Measurements from ENCODE around the gene GNB1L. TPM values are rescaled to one million over a fixed set of nuclear protein-coding genes. Genes with fewer than 3 reads are reported as not detected.

Gene GNB1L
- total and polyA plus RNA-seq, 2 of the 13 experiments (the other 11 are each of a cell fraction or from before 2014, with no cell fraction given) = 2.5 to 7.4 TPM

GRCh38 chr22:19855504-19856409, 1.1 kb upstream of the GNB1L start (continued):
- TF ChIP-seq HMGXB3 (CRISPR knock-in tag; IDR thresholded peaks at IDR 0.05; ENCODE audit: borderline replicate concordance) (no peak), ZNF574 (CRISPR knock-in tag; IDR thresholded peaks at IDR 0.05) (peak; percentile 56; the same call in 1 of the 2 replicates), MAZ (IDR thresholded peaks at IDR 0.05; ENCODE audit: borderline replicate concordance, low read depth, low read length) (no peak), MAZ (CRISPR knock-in tag; IDR thresholded peaks at IDR 0.05; ENCODE audit: low read depth) (peak; percentile 9; the same call in 1 of the 2 replicates), AHR (CRISPR knock-in tag; IDR thresholded peaks at IDR 0.05) (peak; percentile 33; the same call in 1 of the 2 replicates), ARID5B (CRISPR knock-in tag; IDR thresholded peaks at IDR 0.05) (peak; percentile 82), DZIP1 (CRISPR knock-in tag; IDR thresholded peaks at IDR 0.05) (no peak), IKZF5 (CRISPR knock-in tag; IDR thresholded peaks at IDR 0.05) (peak; percentile 15; the same call in 1 of the 2 replicates), SNAPC2 (CRISPR knock-in tag; IDR thresholded peaks at IDR 0.05) (peak; percentile 42; the same call in 1 of the 2 replicates), REPIN1 (CRISPR knock-in tag; IDR thresholded peaks at IDR 0.05; ENCODE audit: borderline replicate concordance, low read depth) (peak; percentile 64), MYC (CRISPR knock-in tag; IDR thresholded peaks at IDR 0.05; ENCODE audit: borderline replicate concordance) (peak; percentile 39; the same call in 1 of the 2 replicates)

Data from HepG2 (cell line).